Hepatocyte (in vitro differentiated cells): ENCODE measurements around the gene CLTB. TPM values are rescaled to one million over a fixed set of nuclear protein-coding genes. Genes with fewer than 3 reads are reported as not detected.

Experiments used
- DNase-seq: peaks from one replicate; pipeline ENCODE4 v3.0.0-alpha.2; 2016; ENCODE audit warnings: low spot score
- H2AFZ ChIP-seq: fragments of 200-600 bp; sonication (generic); 2 replicates; pipeline ENCODE4 v1.6.0; 2016; ENCODE audit warnings: antibody characterized with exemption, mild to moderate bottlenecking
- H3K27ac ChIP-seq: fragments of 200-600 bp; sonication (generic); 2 replicates; pipeline ENCODE4 v1.5.1; 2016; ENCODE audit warnings: mild to moderate bottlenecking
- H3K27me3 ChIP-seq: fragments of 200-600 bp; sonication (generic); 2 replicates; pipeline ENCODE4 v1.6.1; 2016
- H3K36me3 ChIP-seq: fragments of 200-600 bp; sonication (generic); replicated peaks from 2 replicates; pipeline ENCODE4 v1.5.1; 2016; ENCODE audit warnings: low read depth; ENCODE audit not compliant: insufficient read depth
- H3K4me1 ChIP-seq: fragments of 200-600 bp; sonication (generic); 2 replicates; pipeline ENCODE4 v1.5.1; 2016; ENCODE audit warnings: mild to moderate bottlenecking, moderate library complexity; ENCODE audit not compliant: insufficient read depth
- H3K4me2 ChIP-seq: fragments of 200-600 bp; sonication (generic); 2 replicates; pipeline ENCODE4 v1.6.0; 2016
- H3K4me3 ChIP-seq: fragments of 200-600 bp; sonication (generic); 2 replicates; pipeline ENCODE4 v1.5.1; 2016; ENCODE audit warnings: mild to moderate bottlenecking
- H3K79me2 ChIP-seq: fragments of 200-600 bp; sonication (generic); 2 replicates; pipeline ENCODE4 v1.6.0; 2017; ENCODE audit warnings: mild to moderate bottlenecking
- H3K9me2 ChIP-seq: fragments of 200-600 bp; sonication (generic); replicated peaks from 2 replicates; pipeline ENCODE4 v1.6.0; 2017; ENCODE audit warnings: mild to moderate bottlenecking; ENCODE audit not compliant: insufficient read depth
- H3K9me3 ChIP-seq: fragments of 200-600 bp; sonication (generic); 2 replicates; pipeline ENCODE4 v1.5.1; 2016; ENCODE audit warnings: low read depth, mild to moderate bottlenecking
- H4K20me1 ChIP-seq: fragments of 200-600 bp; sonication (generic); 2 replicates; pipeline ENCODE4 v1.6.0; 2016; ENCODE audit warnings: mild to moderate bottlenecking; ENCODE audit not compliant: insufficient read depth, poor library complexity, severe bottlenecking
- EZH2 ChIP-seq: fragments of 200-600 bp; sonication (generic); IDR thresholded peaks from 2 replicates; pipeline ENCODE4 v1.6.1; 2016; ENCODE audit warnings: antibody characterized with exemption, mild to moderate bottlenecking, borderline replicate concordance
- EZH2phosphoT487 ChIP-seq: fragments of 200-600 bp; sonication (generic); IDR thresholded peaks from one replicate; pipeline ENCODE4 v1.6.1; 2018; ENCODE audit warnings: antibody characterized with exemption, mild to moderate bottlenecking, low read depth, moderate library complexity; ENCODE audit not compliant: unreplicated experiment, severe bottlenecking
- WGBS: methylation state at CpG from one replicate; pipeline ENCODE4 v1.1.6; 2016; ENCODE audit warnings: low lambda C conversion rate; ENCODE audit errors: missing lambda C conversion rate; 5-methylcytosine and 5-hydroxymethylcytosine counted together
- polyA plus RNA-seq: library from polyadenylated mRNA; unstranded; fragments of >200 nt; fragmentation: Nextera tagmentation; extraction: Ambion mirVana; gene quantifications from 2 replicates; pipeline ENCODE4 v1.2.1, GENCODE V29; 2016
- total RNA-seq: library from RNA; depleted of rRNA; stranded (reverse); fragments of >200 nt; gene quantifications from 2 replicates; pipeline ENCODE4 v1.2.3, GENCODE V29; 2014
- TF ChIP-seq, protein P1 (sequence below): fragments of 200-600 bp; sonication (generic); IDR thresholded peaks from 2 replicates; pipeline ENCODE4 v1.5.1; 2016; ENCODE audit warnings: antibody characterized with exemption, mild to moderate bottlenecking; ENCODE audit not compliant: poor library complexity

Gene CLTB
- total and polyA plus RNA-seq, 2 experiments from 2014 or later: 131 to 284 TPM

DNA sequence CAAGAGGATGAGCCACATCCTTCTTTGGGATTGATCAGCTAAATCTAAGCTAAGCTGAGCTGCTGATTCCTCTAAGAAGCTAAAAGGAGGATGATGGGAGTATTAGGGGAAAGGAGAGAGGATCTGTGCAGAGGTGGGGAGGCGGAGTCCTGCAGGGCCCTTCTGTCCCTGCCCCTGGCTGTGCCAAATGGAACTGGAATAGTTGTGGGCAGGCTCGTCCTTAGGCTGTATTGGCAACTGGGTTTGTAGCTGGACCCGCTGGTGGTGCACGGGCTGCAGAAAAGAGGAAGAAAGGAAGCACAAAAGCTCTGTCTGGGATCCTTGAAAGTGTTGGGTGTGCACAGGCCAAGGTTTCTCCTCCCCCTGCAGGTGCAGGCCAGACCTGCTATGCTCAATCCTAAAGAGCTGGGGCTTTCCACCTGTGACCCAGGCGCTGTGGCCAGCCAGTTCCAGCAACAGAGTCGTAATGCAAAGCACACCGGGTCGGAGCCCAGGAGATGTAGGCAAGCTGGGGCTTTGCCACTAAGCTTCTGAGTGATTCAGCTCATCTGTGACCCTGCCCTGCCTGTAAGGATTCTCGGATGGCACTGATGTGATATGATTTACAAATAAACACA, 9.8 kb downstream of the CLTB start:
- Histone ChIP-seq H3K9me2 (no peaks in the 10 kb centered on the region), H3K4me2 (no peak overlapping the region), H3K79me2 (peaks cover 13% of the 10 kb centered on the region), H2AFZ (no peak overlapping the region), H3K4me1 (peaks cover 9% of the 10 kb centered on the region), H3K9me3 (no peaks in the 10 kb centered on the region), H4K20me1 (peaks cover 4% of the 10 kb centered on the region), H3K27me3 (no peaks in the 10 kb centered on the region), H3K27ac (no peak overlapping the region), H3K36me3 (no peaks in the 10 kb centered on the region), H3K4me3 (no peak overlapping the region)
- TF ChIP-seq EZH2phosphoT487 (no peak), EZH2 (no peak)
- TF ChIP-seq, protein P1, sequence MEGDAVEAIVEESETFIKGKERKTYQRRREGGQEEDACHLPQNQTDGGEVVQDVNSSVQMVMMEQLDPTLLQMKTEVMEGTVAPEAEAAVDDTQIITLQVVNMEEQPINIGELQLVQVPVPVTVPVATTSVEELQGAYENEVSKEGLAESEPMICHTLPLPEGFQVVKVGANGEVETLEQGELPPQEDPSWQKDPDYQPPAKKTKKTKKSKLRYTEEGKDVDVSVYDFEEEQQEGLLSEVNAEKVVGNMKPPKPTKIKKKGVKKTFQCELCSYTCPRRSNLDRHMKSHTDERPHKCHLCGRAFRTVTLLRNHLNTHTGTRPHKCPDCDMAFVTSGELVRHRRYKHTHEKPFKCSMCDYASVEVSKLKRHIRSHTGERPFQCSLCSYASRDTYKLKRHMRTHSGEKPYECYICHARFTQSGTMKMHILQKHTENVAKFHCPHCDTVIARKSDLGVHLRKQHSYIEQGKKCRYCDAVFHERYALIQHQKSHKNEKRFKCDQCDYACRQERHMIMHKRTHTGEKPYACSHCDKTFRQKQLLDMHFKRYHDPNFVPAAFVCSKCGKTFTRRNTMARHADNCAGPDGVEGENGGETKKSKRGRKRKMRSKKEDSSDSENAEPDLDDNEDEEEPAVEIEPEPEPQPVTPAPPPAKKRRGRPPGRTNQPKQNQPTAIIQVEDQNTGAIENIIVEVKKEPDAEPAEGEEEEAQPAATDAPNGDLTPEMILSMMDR: no peak
- DNase-seq: peak; percentile 3
- 93% methylated on average over 9 of the region's 9 CpGs for WGBS

DNA sequence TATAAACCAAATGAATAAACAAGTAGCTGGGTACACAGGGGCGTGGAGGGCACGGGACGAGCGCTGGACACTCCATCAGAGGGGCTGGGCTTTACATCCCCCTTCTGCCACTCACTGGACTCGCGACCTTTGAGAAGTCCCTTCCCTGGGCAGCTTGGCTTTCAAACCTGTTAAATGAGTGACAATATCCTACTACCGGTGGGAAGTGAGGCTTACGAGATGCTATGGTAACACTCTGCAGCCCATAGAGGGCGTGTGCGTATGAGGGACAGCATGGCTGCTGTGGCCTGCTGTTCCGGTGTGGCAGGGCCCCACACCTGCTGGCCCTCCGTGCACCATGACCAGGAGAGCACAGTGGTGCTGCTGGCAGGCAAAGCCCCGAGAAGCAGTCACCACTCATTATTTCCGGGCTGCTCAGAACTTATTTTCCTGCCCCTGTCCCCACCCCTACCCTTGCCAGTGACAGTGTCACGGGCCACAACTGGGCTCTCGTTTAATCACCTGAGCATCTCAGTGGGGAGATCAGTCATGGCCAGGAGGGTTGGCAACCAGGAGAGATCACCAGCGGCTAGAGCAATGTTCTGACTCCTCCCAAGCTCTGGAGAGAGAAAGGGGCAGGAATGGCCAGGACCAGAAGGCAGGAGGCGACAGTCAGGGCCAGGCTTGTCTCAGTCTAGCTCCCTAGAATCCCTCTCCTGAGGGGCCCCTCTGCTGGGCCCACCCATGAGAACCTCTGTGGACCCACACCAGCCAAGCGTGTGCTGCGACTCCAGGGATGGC, 10.5 kb downstream of the CLTB start:
- 77% methylated on average over 20 of the region's 20 CpGs for WGBS
- Histone ChIP-seq H3K79me2 (peaks cover 8% of the 10 kb centered on the region), H3K4me2 (no peak overlapping the region), H3K4me3 (no peak overlapping the region), H3K9me2 (no peaks in the 10 kb centered on the region), H3K4me1 (peaks cover 9% of the 10 kb centered on the region), H3K9me3 (no peaks in the 10 kb centered on the region), H3K27me3 (no peaks in the 10 kb centered on the region), H2AFZ (no peak overlapping the region), H3K36me3 (no peaks in the 10 kb centered on the region), H4K20me1 (peaks cover 2% of the 10 kb centered on the region), H3K27ac (no peak overlapping the region)
- peak; percentile 1 for DNase-seq
- no peak for TF ChIP-seq EZH2

DNA sequence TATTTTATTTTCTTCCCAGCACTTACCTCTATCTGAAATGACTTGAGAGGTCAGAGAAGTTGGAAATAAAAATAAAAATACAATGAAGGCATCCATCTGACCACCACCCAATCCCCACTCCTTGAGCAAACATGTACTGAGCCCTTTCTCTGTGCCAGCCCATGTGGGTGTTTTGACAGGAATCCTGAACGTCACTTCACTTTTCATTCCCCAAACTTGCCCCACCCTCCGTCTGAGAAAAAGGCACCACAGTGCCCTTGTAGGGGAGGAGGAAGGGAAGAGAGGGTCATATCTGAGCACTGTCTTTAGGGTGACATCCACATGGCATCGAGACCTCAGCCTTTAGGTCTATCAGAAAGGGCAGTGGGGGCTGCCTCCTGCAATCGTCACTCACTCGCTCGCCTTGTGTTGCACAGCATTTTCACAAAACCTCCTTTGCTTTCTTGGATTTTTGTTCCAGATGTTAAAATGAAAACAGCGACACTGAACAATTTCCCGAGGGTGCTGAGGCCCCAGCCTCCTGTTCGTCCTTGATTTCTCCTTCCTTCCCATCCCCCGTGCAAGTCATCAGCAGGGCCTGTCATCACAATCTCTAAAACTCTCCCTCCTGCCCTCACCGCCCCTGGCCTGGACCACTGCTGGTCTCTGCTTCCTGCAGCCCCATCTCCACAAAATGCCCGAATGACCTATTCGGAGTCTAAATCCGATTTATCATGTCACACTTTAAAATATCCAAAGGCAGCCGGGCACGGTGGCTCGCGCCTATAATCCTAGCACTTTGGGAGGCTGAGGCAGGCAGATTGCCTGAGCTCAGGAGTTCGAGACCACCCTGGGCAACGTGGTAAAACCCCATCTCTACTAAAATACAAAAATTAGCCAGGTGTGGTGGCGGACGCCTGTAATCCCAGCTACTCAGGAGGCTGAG, 14.8 kb downstream of the CLTB start:
- no peak for TF ChIP-seq EZH2
- no peak for TF ChIP-seq EZH2phosphoT487
- TF ChIP-seq, protein P1: no peak
- Histone ChIP-seq H4K20me1 (no peaks in the 10 kb centered on the region), H3K4me1 (peaks cover 9% of the 10 kb centered on the region), H3K9me3 (no peaks in the 10 kb centered on the region), H3K4me2 (no peak overlapping the region), H3K4me3 (no peak overlapping the region), H3K27me3 (no peaks in the 10 kb centered on the region), H3K36me3 (no peaks in the 10 kb centered on the region), H3K27ac (peak overlapping the region; percentile 84), H2AFZ (no peak overlapping the region), H3K9me2 (no peaks in the 10 kb centered on the region), H3K79me2 (peaks cover 6% of the 10 kb centered on the region)
- 95% methylated on average over 22 of the region's 22 CpGs for WGBS
- DNase-seq: no peak
